ENCODE data around the gene ANKRD31.

DNA sequence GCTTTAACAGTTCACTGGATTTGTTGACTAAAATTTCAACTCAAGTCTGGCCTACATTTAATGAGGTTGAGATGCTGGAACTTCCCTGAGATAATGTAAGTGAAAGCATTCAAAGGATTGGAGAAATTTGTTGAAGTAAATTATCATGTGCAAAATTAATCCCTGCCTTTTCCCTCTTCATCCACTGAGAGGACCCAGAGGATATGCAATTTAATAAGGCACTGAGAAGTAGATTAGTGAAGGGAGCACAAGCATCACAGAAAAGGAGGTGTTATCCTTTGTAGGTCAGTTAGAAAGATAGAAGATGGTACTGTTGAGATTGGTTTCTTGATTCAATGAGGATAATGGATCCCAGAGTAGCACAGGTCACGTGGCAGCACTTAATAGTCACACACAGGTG is 42.6 kb upstream of the ANKRD31 start:
- TF ChIP-seq, protein P1, sequence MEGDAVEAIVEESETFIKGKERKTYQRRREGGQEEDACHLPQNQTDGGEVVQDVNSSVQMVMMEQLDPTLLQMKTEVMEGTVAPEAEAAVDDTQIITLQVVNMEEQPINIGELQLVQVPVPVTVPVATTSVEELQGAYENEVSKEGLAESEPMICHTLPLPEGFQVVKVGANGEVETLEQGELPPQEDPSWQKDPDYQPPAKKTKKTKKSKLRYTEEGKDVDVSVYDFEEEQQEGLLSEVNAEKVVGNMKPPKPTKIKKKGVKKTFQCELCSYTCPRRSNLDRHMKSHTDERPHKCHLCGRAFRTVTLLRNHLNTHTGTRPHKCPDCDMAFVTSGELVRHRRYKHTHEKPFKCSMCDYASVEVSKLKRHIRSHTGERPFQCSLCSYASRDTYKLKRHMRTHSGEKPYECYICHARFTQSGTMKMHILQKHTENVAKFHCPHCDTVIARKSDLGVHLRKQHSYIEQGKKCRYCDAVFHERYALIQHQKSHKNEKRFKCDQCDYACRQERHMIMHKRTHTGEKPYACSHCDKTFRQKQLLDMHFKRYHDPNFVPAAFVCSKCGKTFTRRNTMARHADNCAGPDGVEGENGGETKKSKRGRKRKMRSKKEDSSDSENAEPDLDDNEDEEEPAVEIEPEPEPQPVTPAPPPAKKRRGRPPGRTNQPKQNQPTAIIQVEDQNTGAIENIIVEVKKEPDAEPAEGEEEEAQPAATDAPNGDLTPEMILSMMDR (IDR thresholded peaks at IDR 0.05; ENCODE audit: insufficient read depth, low read depth, low read length), result no peak
- TF ChIP-seq EZH2 (IDR thresholded peaks at IDR 0.05; ENCODE audit: insufficient read depth, low read length), result no peak

Data from astrocyte (in vitro differentiated cells and primary cell).